Panc1 (cell line): ENCODE measurements around the gene ALPK3. TPM values are rescaled to one million over a fixed set of nuclear protein-coding genes. Genes with fewer than 3 reads are reported as not detected.

Experiments
- ATAC-seq: fragments of 200-7000 bp; cut with Tn5 transposase; 2 replicates; pipeline ENCODE4 v1.9.1; 2020; ENCODE audit warnings: mild to moderate bottlenecking, moderate library complexity
- BruUV-seq: library from RNA; stranded (reverse); fragments of 400-500 nt; replicated peaks from 2 replicates; lab custom pipeline; 2021; lab: Mats Ljungman, UMichigan
- CTCF ChIA-PET: fragments of 300-600 bp; sonication (Branson Sonifier 250); formaldehyde crosslinking; loops from one replicate; lab custom pipeline; 2022; ENCODE audit warnings: antibody characterized with exemption; lab: Charles Lee
- POLR2A ChIA-PET: fragments of 300-600 bp; sonication (Branson Sonifier 250); formaldehyde crosslinking; loops from one replicate; lab custom pipeline; 2022; ENCODE audit warnings: antibody characterized with exemption; lab: Charles Lee
- DNase-seq: peaks from one replicate; pipeline ENCODE4 v3.0.0-alpha.2; 2010; ENCODE audit warnings: low read depth, low spot score
- H3K27ac ChIP-seq: 2 replicates; pipeline ENCODE4 v1.5.1; 2011; ENCODE audit warnings: mild to moderate bottlenecking, low read length, inconsistent platforms
- H3K27me3 ChIP-seq: fragments of 200-500 bp; sonication (Bioruptor generic); 2 replicates; pipeline ENCODE4 v1.6.0; 2014; ENCODE audit warnings: low read length, inconsistent platforms; ENCODE audit not compliant: control insufficient read depth, insufficient read depth
- H3K36me3 ChIP-seq: fragments of 200-500 bp; sonication (Bioruptor generic); 2 replicates; pipeline ENCODE4 v1.5.1; 2014; ENCODE audit warnings: inconsistent platforms, mild to moderate bottlenecking, low read length, moderate library complexity; ENCODE audit not compliant: control insufficient read depth, insufficient read depth
- H3K4me1 ChIP-seq: 2 replicates; pipeline ENCODE4 v1.5.1; 2011; ENCODE audit warnings: inconsistent platforms, mild to moderate bottlenecking, low read length, moderate library complexity; ENCODE audit not compliant: control insufficient read depth, insufficient read depth
- H3K4me3 ChIP-seq, 2 experiments: 2 replicates each; pipeline ENCODE4 v1.5.1; 2011 to 2012; ENCODE audit warnings: low read depth in 2 of 2, low read length in 2 of 2, mild to moderate bottlenecking in 2 of 2, inconsistent platforms in 1 of 2, moderate library complexity in 1 of 2
- H3K9me3 ChIP-seq: fragments of 200-500 bp; sonication (Bioruptor generic); 2 replicates; pipeline ENCODE4 v1.5.1; 2014; ENCODE audit warnings: low read depth, mild to moderate bottlenecking, inconsistent platforms, low read length, moderate library complexity; ENCODE audit not compliant: control insufficient read depth, insufficient read depth
- CTCF ChIP-seq: fragments of 450-650 bp; IDR thresholded peaks from 2 replicates; pipeline ENCODE4 v1.5.1; 2017; ENCODE audit warnings: mild to moderate bottlenecking
- POLR2AphosphoS5 ChIP-seq: IDR thresholded peaks from 2 replicates; pipeline ENCODE4 v1.6.1; 2012; ENCODE audit warnings: mild to moderate bottlenecking, low read depth, low read length, moderate library complexity
- SIN3A ChIP-seq: IDR thresholded peaks from 2 replicates; pipeline ENCODE4 v1.6.1; 2012; ENCODE audit warnings: low read depth, mild to moderate bottlenecking, low read length, moderate library complexity, borderline replicate concordance; ENCODE audit not compliant: insufficient read depth
- TCF7L2 ChIP-seq: IDR thresholded peaks from 2 replicates; pipeline ENCODE4 v1.6.1; 2011; ENCODE audit warnings: mild to moderate bottlenecking, low read depth, low read length, inconsistent platforms
- in situ Hi-C: cut with HindIII; loops from 2 replicates; pipeline ENCODE4 v1.10.0; 2016; ENCODE audit warnings: low sequenced_read_pairs, low pct_unique_long_range_greater_than_20kb
- intact Hi-C: fragments of 100-400 bp; cut with micrococcal nuclease; formaldehyde crosslinking; loops from one replicate; pipeline ENCODE4 v1.10.0; 2022; ENCODE audit not compliant: unreplicated experiment
- total RNA-seq: library from RNA; stranded (reverse); gene quantifications from one replicate; pipeline ENCODE4 v1.2.1, GENCODE V29; 2021; ENCODE audit not compliant: unreplicated experiment
- TF ChIP-seq, protein P1 (sequence below), 2 experiments: IDR thresholded peaks; 2 replicates each; pipeline ENCODE4 v1.6.1; 2011 to 2012; ENCODE audit warnings: low read depth in 2 of 2, control low read depth in 1 of 2, low read length in 1 of 2, mild to moderate bottlenecking in 1 of 2, moderate library complexity in 1 of 2; ENCODE audit not compliant: insufficient read depth in 1 of 2

ALPK3 gene
- total RNA-seq, 1 experiment from 2014 or later, result 1.0 TPM

GRCh38 chr15:84855765-84856164 lies 38.6 kb downstream of the ALPK3 start:
- no peak overlapping the region for H3K4me3 ChIP-seq
- no peak for DNase-seq
- POLR2A ChIA-PET, result no interaction called here
- TF ChIP-seq, protein P1, sequence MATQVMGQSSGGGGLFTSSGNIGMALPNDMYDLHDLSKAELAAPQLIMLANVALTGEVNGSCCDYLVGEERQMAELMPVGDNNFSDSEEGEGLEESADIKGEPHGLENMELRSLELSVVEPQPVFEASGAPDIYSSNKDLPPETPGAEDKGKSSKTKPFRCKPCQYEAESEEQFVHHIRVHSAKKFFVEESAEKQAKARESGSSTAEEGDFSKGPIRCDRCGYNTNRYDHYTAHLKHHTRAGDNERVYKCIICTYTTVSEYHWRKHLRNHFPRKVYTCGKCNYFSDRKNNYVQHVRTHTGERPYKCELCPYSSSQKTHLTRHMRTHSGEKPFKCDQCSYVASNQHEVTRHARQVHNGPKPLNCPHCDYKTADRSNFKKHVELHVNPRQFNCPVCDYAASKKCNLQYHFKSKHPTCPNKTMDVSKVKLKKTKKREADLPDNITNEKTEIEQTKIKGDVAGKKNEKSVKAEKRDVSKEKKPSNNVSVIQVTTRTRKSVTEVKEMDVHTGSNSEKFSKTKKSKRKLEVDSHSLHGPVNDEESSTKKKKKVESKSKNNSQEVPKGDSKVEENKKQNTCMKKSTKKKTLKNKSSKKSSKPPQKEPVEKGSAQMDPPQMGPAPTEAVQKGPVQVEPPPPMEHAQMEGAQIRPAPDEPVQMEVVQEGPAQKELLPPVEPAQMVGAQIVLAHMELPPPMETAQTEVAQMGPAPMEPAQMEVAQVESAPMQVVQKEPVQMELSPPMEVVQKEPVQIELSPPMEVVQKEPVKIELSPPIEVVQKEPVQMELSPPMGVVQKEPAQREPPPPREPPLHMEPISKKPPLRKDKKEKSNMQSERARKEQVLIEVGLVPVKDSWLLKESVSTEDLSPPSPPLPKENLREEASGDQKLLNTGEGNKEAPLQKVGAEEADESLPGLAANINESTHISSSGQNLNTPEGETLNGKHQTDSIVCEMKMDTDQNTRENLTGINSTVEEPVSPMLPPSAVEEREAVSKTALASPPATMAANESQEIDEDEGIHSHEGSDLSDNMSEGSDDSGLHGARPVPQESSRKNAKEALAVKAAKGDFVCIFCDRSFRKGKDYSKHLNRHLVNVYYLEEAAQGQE (IDR thresholded peaks at IDR 0.05; ENCODE audit: insufficient read depth in 1 of 2, low read depth in 2 of 2, low read length in 1 of 2), result no peak
- TF ChIP-seq CTCF (no peak), SIN3A (no peak), TCF7L2 (no peak), POLR2AphosphoS5 (no peak)
- ATAC-seq, result no peak
- no peaks in the 10 kb centered on the region for H3K4me1 ChIP-seq
- H3K36me3 ChIP-seq, result no peaks in the 10 kb centered on the region
- intact Hi-C loops, result no loop called here
- no peaks in the 10 kb centered on the region for H3K9me3 ChIP-seq
- no peaks in the 10 kb centered on the region for H3K27me3 ChIP-seq
- no TSS peak for BruUV-seq
- H3K27ac ChIP-seq, result no peak overlapping the region
- CTCF ChIA-PET, result no interaction called here
- in situ Hi-C loops, result no loop called here

- no peaks in the 10 kb centered on the region for H3K36me3 ChIP-seq
- TF ChIP-seq TCF7L2 (no peak), SIN3A (no peak), POLR2AphosphoS5 (no peak), CTCF (no peak)
- TF ChIP-seq, protein P1 (IDR thresholded peaks at IDR 0.05; ENCODE audit: insufficient read depth in 1 of 2, low read depth in 2 of 2, low read length in 1 of 2), result no peak
- no peak overlapping the region for H3K27ac ChIP-seq
- in situ Hi-C loops, result no loop called here
- intact Hi-C loops, result no loop called here
- ChIA-PET POLR2A (no interaction called here), CTCF (no interaction called here)
- H3K27me3 ChIP-seq, result no peaks in the 10 kb centered on the region
- ATAC-seq (no peak), DNase-seq (no peak)
- H3K9me3 ChIP-seq, result no peaks in the 10 kb centered on the region
- H3K4me3 ChIP-seq, result no peak overlapping the region
- no peaks in the 10 kb centered on the region for H3K4me1 ChIP-seq
- BruUV-seq, result no TSS peak
Measured at GRCh38 chr15:84856731-84857417, 39.7 kb downstream of the ALPK3 start.
